CD4-positive, alpha-beta T cell treated with Interleukin-1 beta for 1 hour (primary cell): Measurements from ENCODE around the gene TMEM242.

Source experiments
- DNase-seq, 2 donors: peaks; one replicate each; pipeline ENCODE4 v3.0.0-alpha.2; 2020 to 2022

Gene TMEM242

DNA sequence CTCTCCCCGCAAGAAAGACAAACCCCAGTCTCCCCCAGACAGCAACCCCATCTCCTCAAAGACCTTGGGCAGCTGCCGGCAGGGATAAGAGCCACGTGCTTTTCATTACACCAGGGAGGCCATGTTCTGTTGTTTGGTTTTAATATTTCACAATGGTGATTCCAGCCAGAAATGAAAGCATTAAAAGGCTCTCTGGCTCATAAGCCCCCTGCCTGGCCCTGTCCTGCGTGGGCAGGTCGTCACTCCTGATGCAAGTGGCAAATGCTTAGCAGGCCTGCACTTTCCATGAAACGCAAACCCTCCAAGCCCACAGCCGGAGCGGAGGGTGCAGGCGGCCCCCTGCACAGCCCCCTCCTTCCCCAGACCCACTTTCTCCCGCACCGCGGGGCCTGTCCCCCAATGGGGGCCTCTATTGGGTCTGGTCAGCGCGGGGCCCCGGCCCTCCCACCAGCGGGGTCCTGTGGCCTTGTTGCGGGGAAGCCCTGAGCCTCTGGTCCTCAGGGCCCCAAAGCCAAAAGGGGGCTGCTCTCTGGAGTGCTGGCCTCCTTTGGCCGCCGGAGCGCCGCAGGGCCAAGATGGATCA lies 77.2 kb downstream of the TMEM242 start:
- DNase-seq = no peak

DNA sequence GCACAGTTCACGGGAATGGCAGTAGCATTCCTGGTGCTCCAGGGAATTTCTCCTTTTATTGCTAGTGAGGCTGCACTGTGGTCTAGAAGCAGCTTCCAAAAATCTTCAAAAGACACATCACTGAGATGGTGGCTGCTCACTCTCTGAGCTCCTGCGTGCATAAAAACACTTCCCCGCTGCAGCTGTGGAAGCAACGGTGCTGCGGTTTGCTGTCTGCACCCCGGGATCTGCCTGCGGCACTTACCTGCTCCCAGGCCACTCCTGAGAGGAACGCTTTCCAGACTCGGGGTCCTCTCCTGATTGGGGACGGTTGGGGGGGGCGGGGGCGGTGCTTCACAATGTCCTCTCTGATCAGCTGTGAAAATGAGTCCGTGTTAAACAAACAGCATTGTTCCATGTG lies 77.9 kb downstream of the TMEM242 start:
- DNase-seq = no peak

DNA sequence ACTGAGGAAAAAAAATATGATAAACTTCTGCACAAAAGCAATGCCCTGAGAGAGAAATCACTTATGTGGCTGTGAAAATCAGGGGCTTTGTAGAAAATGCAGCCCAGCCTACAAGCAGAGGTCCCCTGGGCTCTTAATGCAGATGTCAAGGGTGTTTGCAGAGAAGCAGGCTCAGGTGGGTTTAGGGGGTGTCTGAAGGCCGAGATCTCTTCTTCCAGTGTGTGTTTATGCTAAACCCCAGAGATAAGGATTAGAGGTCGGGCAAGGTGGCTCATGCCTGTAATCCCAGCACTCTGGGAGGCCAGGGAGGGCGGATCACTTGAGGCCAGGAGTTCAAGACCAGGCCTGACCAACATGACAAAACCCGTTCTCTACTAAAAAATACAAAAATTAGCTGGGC lies 78.5 kb downstream of the TMEM242 start:
- DNase-seq = no peak

DNA sequence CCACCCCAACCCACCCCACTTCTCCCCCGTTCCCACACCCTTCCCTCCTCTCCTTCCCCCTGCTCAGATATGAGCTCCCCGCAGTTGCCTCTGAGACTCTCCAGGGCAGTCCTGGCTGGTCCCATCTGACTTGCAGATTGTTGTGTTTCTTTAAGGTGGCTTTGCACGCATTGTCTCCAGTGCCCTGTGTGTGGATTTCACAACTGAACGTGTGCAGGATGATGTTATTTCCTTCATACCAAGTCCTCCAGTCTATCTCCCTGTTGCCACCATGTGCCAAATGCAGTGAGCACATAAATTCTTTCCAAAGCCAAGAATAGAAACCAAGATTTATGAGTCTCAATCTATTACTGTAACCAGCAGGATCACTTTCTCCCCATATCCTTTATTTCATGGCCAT lies 79.1 kb downstream of the TMEM242 start:
- DNase-seq = no peak

DNA sequence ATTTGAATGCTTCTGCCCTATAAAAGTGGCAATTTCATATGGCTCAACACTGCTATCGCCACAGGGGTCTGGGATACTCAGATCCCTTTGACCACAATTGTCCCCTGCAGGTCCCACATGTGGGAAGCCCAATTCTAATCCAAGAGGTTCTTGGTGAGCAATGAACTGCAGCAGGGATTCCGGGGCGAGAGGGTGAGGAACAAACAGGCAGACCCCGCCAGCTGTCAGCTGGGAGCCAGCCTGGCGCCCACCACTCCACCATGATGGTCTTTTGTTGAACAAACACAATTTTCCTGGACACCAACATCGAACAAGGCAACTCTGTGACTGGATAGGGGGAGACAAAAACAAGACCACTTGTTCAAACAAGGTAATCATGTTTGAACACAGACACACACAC lies 80.5 kb downstream of the TMEM242 start:
- DNase-seq = no peak

DNA sequence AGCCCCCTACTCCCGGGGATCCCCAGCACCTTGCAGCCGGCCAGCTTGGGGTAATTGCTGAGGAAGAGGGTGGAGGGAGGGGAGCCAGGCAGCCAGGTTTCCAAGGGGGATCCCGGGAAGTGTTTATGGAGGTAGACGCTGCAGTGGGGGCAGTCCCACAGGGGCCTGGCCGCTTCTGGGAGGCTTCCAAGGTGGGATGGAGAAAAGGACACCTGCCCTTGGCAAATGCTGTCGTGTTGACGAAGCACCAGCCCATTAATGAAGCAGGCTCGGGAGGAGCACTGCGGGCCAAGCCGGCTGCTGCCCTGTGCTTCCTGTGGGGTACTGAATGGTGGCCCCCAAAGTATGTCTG lies 82.4 kb downstream of the TMEM242 start:
- DNase-seq = no peak

DNA sequence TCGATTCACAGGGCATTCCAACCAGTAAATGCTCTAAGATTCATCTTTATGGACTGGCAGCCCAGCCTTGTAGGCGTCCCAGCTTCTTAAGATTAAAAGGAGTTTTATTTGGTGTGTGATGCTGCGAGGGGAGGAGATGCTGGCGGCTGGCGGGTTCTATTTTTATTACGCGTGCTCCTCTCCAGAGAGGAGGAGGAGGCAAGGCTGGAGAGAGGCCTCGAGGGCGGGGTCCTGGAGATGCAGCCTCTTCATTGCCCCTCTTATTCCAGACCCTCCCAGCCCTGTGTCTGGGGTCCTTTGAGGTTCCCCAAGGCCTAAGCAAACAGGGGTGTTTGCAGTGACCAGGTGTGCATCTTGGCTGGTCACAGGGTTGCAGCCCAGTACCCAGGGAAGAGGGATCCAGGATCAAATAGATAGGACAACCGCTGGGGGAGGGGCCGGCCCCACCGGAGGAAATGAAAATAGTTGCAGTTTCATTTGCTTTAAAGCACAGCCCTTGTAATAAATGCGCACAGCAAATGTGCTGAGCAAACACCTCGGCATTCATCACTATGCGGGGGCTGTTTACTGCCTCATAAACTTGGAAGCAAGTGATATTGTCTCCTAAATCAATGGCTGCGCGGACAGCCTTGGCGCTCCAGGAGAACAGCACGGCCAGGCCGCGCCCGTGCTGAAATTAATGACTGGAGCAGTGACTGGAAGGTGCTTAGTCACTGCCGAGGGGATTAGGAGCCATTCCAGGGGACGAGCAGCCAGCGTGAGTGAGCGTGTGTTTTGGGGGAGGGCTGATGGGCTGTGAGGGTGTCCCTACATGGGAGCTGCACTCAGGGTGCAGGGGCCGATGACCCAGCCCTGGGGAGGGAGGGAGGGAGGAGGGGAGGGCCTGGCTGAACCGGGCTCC lies 83.0 kb downstream of the TMEM242 start:
- DNase-seq = no peak

DNA sequence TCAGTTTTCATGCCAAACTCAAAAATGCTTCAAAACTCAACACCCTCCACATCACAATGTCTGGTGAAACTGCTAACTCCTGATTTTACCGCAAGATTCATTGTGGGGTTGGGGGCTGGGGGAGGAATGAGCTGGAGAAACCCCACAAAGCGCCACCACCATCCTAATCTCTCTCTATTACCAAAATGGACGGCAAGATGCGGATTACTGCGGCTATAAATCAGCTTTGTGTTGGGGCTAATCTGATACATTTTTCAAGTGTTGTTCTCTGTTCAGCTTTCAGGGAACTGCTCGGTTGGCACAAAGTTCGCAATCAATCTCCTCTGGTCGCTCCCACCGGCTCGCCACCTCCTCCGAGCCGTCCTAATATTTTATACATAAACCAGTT lies 83.7 kb downstream of the TMEM242 start:
- DNase-seq = no peak
